A549 (cell line): ENCODE data around the gene NHLRC1. TPM values are rescaled to one million over a fixed set of nuclear protein-coding genes. Genes with fewer than 3 reads are reported as not detected.

Experiments
- ATAC-seq, 2 experiments: fragments of 200-7000 bp in 1 of 2; fragments of >200 bp in 1 of 2; cut with Nextera tagmentation in 1 of 2; cut with Tn5 transposase in 1 of 2; 3 replicates each; pipeline versions ENCODE4 v1.8.0 to v1.9.1; 2018 to 2020; ENCODE audit warnings: mild to moderate bottlenecking in 1 of 2, moderate library complexity in 1 of 2
- CTCF ChIA-PET: fragments of 300-600 bp; sonication (Branson Sonifier 250); formaldehyde crosslinking; extraction: SDS; loops from one replicate; lab custom pipeline; 2021; ENCODE audit warnings: antibody characterized with exemption, inconsistent platforms; lab: Yijun Ruan, JAX
- POLR2A ChIA-PET: fragments of 350-600 bp; formaldehyde crosslinking; extraction: SDS; loops from one replicate; lab custom pipeline; 2021; ENCODE audit warnings: antibody characterized with exemption, inconsistent platforms; lab: Yijun Ruan, JAX
- DNase-seq, 2 experiments: peaks; one replicate each; pipeline versions ENCODE4 v3.0.0 to v3.0.0-alpha.2; 2011 to 2016; ENCODE audit warnings: low read depth in 1 of 2, low spot score in 1 of 2
- FAIRE-seq: peaks from 2 replicates; lab custom pipeline; 2011; peaks lifted over from hg19 to GRCh38; lab: Jason Lieb, UNC
- H3K27ac ChIP-seq, 2 experiments: fragments of >200 bp; sonication (Bioruptor Twin); formaldehyde crosslinking; 3 replicates each; pipeline ENCODE4 v1.5.1; 2016 to 2017
- H3K4me1 ChIP-seq: fragments of >200 bp; sonication (Bioruptor Twin); formaldehyde crosslinking; 3 replicates; pipeline ENCODE4 v1.6.1; 2016
- H3K4me2 ChIP-seq: fragments of >200 bp; sonication (Bioruptor Twin); formaldehyde crosslinking; 3 replicates; pipeline ENCODE4 v1.6.1; 2016
- H3K4me3 ChIP-seq: fragments of >200 bp; sonication (Bioruptor Twin); formaldehyde crosslinking; 3 replicates; pipeline ENCODE4 v1.5.1; 2016
- H3K9me3 ChIP-seq: fragments of >200 bp; sonication (Bioruptor Twin); formaldehyde crosslinking; 3 replicates; pipeline ENCODE4 v1.6.1; 2016
- CBX8 ChIP-seq: fragments of 200-600 bp; sonication (generic); IDR thresholded peaks from 2 replicates; pipeline ENCODE4 v1.6.1; 2016
- CEBPB ChIP-seq, 2 experiments: fragments of >200 bp in 1 of 2; sonication (Bioruptor Twin) in 1 of 2; formaldehyde crosslinking in 1 of 2; IDR thresholded peaks; 2 replicates each; pipeline ENCODE4 v1.6.1; 2012 to 2016
- CHD2 ChIP-seq: fragments of 150-350 bp; IDR thresholded peaks from 2 replicates; pipeline ENCODE4 v1.6.1; 2014; ENCODE audit warnings: low read length; ENCODE audit not compliant: partially characterized antibody
- CHD4 ChIP-seq: fragments of 200-600 bp; sonication (generic); IDR thresholded peaks from 2 replicates; pipeline ENCODE4 v1.6.1; 2016; ENCODE audit warnings: antibody characterized with exemption, mild to moderate bottlenecking, borderline replicate concordance
- EHF ChIP-seq: fragments of 250-450 bp; sonication (Bioruptor Pico); IDR thresholded peaks from 2 replicates; pipeline ENCODE4 v1.5.0; 2020; ENCODE audit warnings: mild to moderate bottlenecking
- EHMT2 ChIP-seq: fragments of 200-600 bp; sonication (generic); IDR thresholded peaks from 2 replicates; pipeline ENCODE4 v1.6.1; 2016; ENCODE audit warnings: antibody characterized with exemption, low read depth, mild to moderate bottlenecking, moderate library complexity
- ELK1 ChIP-seq: fragments of 150-350 bp; IDR thresholded peaks from 2 replicates; pipeline ENCODE4 v1.6.1; 2014; ENCODE audit warnings: low read depth, mild to moderate bottlenecking, low read length
- EP300 ChIP-seq, 2 experiments: fragments of >200 bp; sonication (Bioruptor Twin); formaldehyde crosslinking; IDR thresholded peaks; 2 replicates in 1 of 2; 3 replicates in 1 of 2; pipeline ENCODE4 v1.6.1; 2016 to 2017
- FOSL2 ChIP-seq, 2 experiments: fragments of 450-650 bp in 1 of 2; fragments of >200 bp in 1 of 2; sonication (Bioruptor Twin) in 1 of 2; formaldehyde crosslinking; IDR thresholded peaks; 2 replicates each; pipeline versions ENCODE4 v1.5.0 to v1.6.1; 2016 to 2020; ENCODE audit warnings: mild to moderate bottlenecking in 1 of 2, moderate library complexity in 1 of 2
- HES2 ChIP-seq: fragments of >200 bp; sonication (Bioruptor Twin); formaldehyde crosslinking; IDR thresholded peaks from 2 replicates; pipeline ENCODE4 v1.6.1; 2016
- HOXB13 ChIP-seq: fragments of 250-450 bp; sonication (Bioruptor Pico); IDR thresholded peaks from 2 replicates; pipeline ENCODE4 v1.5.0; 2020; ENCODE audit warnings: low read depth, mild to moderate bottlenecking, moderate library complexity
- HOXB5 ChIP-seq: fragments of 250-450 bp; sonication (Bioruptor Pico); IDR thresholded peaks from 2 replicates; pipeline ENCODE4 v1.5.0; 2020; ENCODE audit warnings: mild to moderate bottlenecking, moderate library complexity
- KDM1A ChIP-seq: fragments of 200-600 bp; sonication (generic); IDR thresholded peaks from 2 replicates; pipeline ENCODE4 v1.6.1; 2016; ENCODE audit warnings: low read depth, mild to moderate bottlenecking
- RCOR1 ChIP-seq: fragments of 150-350 bp; IDR thresholded peaks from 2 replicates; pipeline ENCODE4 v1.6.1; 2014; ENCODE audit warnings: antibody characterized with exemption, low read length, low read depth
- RNF2 ChIP-seq: fragments of 200-600 bp; sonication (generic); IDR thresholded peaks from 2 replicates; pipeline ENCODE4 v1.6.1; 2016; ENCODE audit warnings: low read depth, mild to moderate bottlenecking, antibody characterized with exemption, moderate library complexity, borderline replicate concordance
- SREBF2 ChIP-seq: fragments of 450-650 bp; IDR thresholded peaks from 2 replicates; pipeline ENCODE4 v1.6.1; 2014; ENCODE audit warnings: mild to moderate bottlenecking, moderate library complexity
- ZFP36 ChIP-seq: fragments of 450-650 bp; IDR thresholded peaks from 2 replicates; pipeline ENCODE4 v1.6.1; 2014; ENCODE audit warnings: borderline replicate concordance; ENCODE audit not compliant: partially characterized antibody
- ZSCAN20 ChIP-seq: fragments of 250-450 bp; sonication (Bioruptor Pico); IDR thresholded peaks from 2 replicates; pipeline ENCODE4 v1.8.0; 2022; ENCODE audit warnings: mild to moderate bottlenecking, moderate library complexity
- WGBS: methylation state at CpG from one replicate; pipeline ENCODE4 v1.1.6; 2017; ENCODE audit errors: missing lambda C conversion rate; 5-methylcytosine and 5-hydroxymethylcytosine counted together
- polyA plus RNA-seq, 4 experiments: library from polyadenylated mRNA; depleted of rRNA in 3 of 4; stranded (reverse); fragments of >200 nt; fragmentation: RNase III in 1 of 4; extraction: RNeasy Plus Mini Kit Qiagen cat#74134 plus additional on column Dnase treatment in 1 of 4; gene quantifications; 2 replicates in 3 of 4; 3 replicates in 1 of 4; pipeline ENCODE4 v1.2.3, GENCODE V29; 2011 to 2017
- TF ChIP-seq, protein P1 (sequence below): fragments of >200 bp; sonication (Bioruptor Twin); formaldehyde crosslinking; IDR thresholded peaks from 3 replicates; pipeline ENCODE4 v1.6.1; 2016
- TF ChIP-seq, protein P2 (sequence below): fragments of 200-600 bp; sonication (generic); IDR thresholded peaks from 2 replicates; pipeline ENCODE4 v1.6.1; 2016; ENCODE audit warnings: antibody characterized with exemption, mild to moderate bottlenecking, moderate library complexity
- TF ChIP-seq, protein P3 (sequence below): fragments of 250-450 bp; sonication (Bioruptor Pico); IDR thresholded peaks from 2 replicates; pipeline ENCODE4 v1.5.0; 2020; ENCODE audit warnings: low read depth, mild to moderate bottlenecking, moderate library complexity

Gene NHLRC1
- polyA plus RNA-seq, 2 of the 4 experiments (the other 2 are of a cell fraction) = 1.7 to 3.1 TPM

DNA sequence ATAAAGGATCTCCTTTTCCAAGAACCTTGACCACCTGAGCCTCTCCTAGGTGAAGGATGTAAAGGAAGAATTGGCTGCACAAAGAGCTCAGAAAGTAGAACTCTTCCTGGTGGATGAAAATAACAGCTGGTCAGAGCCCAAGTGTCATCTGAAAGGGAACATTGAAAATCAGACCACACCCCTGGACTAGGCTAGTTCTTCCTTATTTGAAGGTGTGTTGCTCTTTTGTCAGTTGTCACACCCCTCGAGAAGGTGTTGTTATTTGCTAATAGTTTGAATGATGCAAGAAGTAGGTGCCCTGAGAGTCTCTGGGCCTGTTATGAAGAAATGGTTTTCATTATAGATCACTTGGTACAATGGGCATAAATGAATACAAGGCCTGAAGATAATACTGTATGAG is 31.1 kb downstream of the NHLRC1 start:
- no peak for ATAC-seq
- Histone ChIP-seq H3K9me3 (peaks cover 3% of the 10 kb centered on the region; the same call in 1 of the 3 replicates), H3K4me1 (no peaks in the 10 kb centered on the region), H3K4me3 (no peak overlapping the region), H3K27ac (no peak overlapping the region), H3K4me2 (no peak overlapping the region)
- no peak for DNase-seq
- ChIA-PET POLR2A (no interaction called here), CTCF (interaction anchor here (1.0 kb wide), 1 partner anchor 31 kb away, joined by 3 read pairs; the partner anchor contains the start of gene NHLRC1)
- WGBS = 31% methylated on average over 1 of the region's 1 CpG
- no peak for TF ChIP-seq CHD4
- no peak for TF ChIP-seq CEBPB (IDR thresholded peaks at IDR 0.05)
- no peak for TF ChIP-seq SREBF2
- TF ChIP-seq CBX8 = no peak
- TF ChIP-seq EHMT2 = no peak
- no peak for TF ChIP-seq ZFP36
- TF ChIP-seq HES2 = no peak
- FAIRE-seq = no peak

- TF ChIP-seq ELK1 (no peak), ZFP36 (peak; percentile 90)
- 22% methylated on average over 1 of the region's 1 CpG for WGBS
- FAIRE-seq (no peak), DNase-seq (no peak), ATAC-seq (no peak)
- ChIA-PET POLR2A (no interaction called here), CTCF (interaction anchor here (1.1 kb wide), 1 partner anchor 31 kb away, joined by 3 read pairs; no protein-coding TSS in a partner anchor)
- peaks cover 3% of the 10 kb centered on the region; the same call in 1 of the 3 replicates for H3K9me3 ChIP-seq
- H3K27ac ChIP-seq = no peak overlapping the region
- H3K4me3 ChIP-seq = no peak overlapping the region
- no peak overlapping the region for H3K4me2 ChIP-seq
- no peaks in the 10 kb centered on the region for H3K4me1 ChIP-seq
Observed at GRCh38 chr6:18090349-18090786, 32.1 kb downstream of the NHLRC1 start.

- FAIRE-seq (no peak), ATAC-seq (no peak), DNase-seq (no peak)
- no peaks in the 10 kb centered on the region for H3K4me1 ChIP-seq
- H3K27ac ChIP-seq = no peak overlapping the region
- no peak overlapping the region for H3K4me2 ChIP-seq
- ChIA-PET POLR2A (no interaction called here), CTCF (interaction anchor here (1.1 to 1.3 kb wide), 3 partner anchors 33 to 257 kb away, joined by 3 to 5 read pairs (median 3); partner anchors contain the start of gene NHLRC1)
- TF ChIP-seq, protein P1, sequence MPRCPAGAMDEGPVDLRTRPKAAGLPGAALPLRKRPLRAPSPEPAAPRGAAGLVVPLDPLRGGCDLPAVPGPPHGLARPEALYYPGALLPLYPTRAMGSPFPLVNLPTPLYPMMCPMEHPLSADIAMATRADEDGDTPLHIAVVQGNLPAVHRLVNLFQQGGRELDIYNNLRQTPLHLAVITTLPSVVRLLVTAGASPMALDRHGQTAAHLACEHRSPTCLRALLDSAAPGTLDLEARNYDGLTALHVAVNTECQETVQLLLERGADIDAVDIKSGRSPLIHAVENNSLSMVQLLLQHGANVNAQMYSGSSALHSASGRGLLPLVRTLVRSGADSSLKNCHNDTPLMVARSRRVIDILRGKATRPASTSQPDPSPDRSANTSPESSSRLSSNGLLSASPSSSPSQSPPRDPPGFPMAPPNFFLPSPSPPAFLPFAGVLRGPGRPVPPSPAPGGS = no peak
- TF ChIP-seq HOXB5 (CRISPR knock-in tag) = no peak
- TF ChIP-seq CEBPB (IDR thresholded peaks at IDR 0.05) = no peak
- no peak for TF ChIP-seq CBX8
- TF ChIP-seq ZFP36 = no peak
- no peak for TF ChIP-seq RCOR1
- no peak for TF ChIP-seq CHD2
- no peak for TF ChIP-seq EP300 (IDR thresholded peaks at IDR 0.05)
- TF ChIP-seq, protein P2, sequence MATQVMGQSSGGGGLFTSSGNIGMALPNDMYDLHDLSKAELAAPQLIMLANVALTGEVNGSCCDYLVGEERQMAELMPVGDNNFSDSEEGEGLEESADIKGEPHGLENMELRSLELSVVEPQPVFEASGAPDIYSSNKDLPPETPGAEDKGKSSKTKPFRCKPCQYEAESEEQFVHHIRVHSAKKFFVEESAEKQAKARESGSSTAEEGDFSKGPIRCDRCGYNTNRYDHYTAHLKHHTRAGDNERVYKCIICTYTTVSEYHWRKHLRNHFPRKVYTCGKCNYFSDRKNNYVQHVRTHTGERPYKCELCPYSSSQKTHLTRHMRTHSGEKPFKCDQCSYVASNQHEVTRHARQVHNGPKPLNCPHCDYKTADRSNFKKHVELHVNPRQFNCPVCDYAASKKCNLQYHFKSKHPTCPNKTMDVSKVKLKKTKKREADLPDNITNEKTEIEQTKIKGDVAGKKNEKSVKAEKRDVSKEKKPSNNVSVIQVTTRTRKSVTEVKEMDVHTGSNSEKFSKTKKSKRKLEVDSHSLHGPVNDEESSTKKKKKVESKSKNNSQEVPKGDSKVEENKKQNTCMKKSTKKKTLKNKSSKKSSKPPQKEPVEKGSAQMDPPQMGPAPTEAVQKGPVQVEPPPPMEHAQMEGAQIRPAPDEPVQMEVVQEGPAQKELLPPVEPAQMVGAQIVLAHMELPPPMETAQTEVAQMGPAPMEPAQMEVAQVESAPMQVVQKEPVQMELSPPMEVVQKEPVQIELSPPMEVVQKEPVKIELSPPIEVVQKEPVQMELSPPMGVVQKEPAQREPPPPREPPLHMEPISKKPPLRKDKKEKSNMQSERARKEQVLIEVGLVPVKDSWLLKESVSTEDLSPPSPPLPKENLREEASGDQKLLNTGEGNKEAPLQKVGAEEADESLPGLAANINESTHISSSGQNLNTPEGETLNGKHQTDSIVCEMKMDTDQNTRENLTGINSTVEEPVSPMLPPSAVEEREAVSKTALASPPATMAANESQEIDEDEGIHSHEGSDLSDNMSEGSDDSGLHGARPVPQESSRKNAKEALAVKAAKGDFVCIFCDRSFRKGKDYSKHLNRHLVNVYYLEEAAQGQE = no peak
- no peak for TF ChIP-seq KDM1A
- no peak for TF ChIP-seq ELK1
- no peak for TF ChIP-seq ZSCAN20 (CRISPR knock-in tag)
- TF ChIP-seq, protein P3, sequence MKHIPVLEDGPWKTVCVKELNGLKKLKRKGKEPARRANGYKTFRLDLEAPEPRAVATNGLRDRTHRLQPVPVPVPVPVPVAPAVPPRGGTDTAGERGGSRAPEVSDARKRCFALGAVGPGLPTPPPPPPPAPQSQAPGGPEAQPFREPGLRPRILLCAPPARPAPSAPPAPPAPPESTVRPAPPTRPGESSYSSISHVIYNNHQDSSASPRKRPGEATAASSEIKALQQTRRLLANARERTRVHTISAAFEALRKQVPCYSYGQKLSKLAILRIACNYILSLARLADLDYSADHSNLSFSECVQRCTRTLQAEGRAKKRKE = no peak
- no peak for TF ChIP-seq FOSL2 (IDR thresholded peaks at IDR 0.05)
- no peak for TF ChIP-seq FOSL2 (CRISPR knock-in tag; IDR thresholded peaks at IDR 0.05)
- no peak for TF ChIP-seq RNF2
- no peak for TF ChIP-seq CHD4
- no peak for TF ChIP-seq EHF (CRISPR knock-in tag)
- no peak for TF ChIP-seq HOXB13 (CRISPR knock-in tag)
- WGBS = 37% methylated on average over 5 of the region's 5 CpGs
- H3K9me3 ChIP-seq = peaks cover 3% of the 10 kb centered on the region; the same call in 1 of the 3 replicates
- no peak overlapping the region for H3K4me3 ChIP-seq
Observed at GRCh38 chr6:18088419-18089296, 33.8 kb downstream of the NHLRC1 start.
